Body of pancreas (tissue), 4 donors: ENCODE data around the gene DYRK2. TPM values are rescaled to one million over a fixed set of nuclear protein-coding genes. Genes with fewer than 3 reads are reported as not detected.

ENCODE experiments used
- ATAC-seq: fragments of 150-250 bp; one replicate; pipeline ENCODE4 v1.9.1; 2016
- DNase-seq, 4 donors: peaks; one replicate each; pipeline ENCODE4 v3.0.0-alpha.2; 2019
- H3K27ac ChIP-seq, 4 donors: fragments of 200-600 bp; sonication (generic); 1 replicate in 3 of 4; 2 replicates in 1 of 4; pipeline versions ENCODE4 v1.5.1 to v1.6.1; 2016 to 2019; ENCODE audit warnings: mild to moderate bottlenecking in 1 of 4, mixed read lengths in 1 of 4, moderate library complexity in 1 of 4
- H3K27me3 ChIP-seq, 2 donors: fragments of 200-600 bp; sonication (generic); one replicate each; pipeline ENCODE4 v1.6.0; 2016; ENCODE audit warnings: mild to moderate bottlenecking in 1 of 2
- H3K36me3 ChIP-seq, 2 donors: fragments of 200-600 bp; sonication (generic); replicated peaks in 1 of 2; 2 replicates each; pipeline ENCODE4 v1.5.1; 2016; ENCODE audit warnings: low read depth in 2 of 2; ENCODE audit not compliant: insufficient read depth in 1 of 2
- H3K4me1 ChIP-seq: fragments of 200-600 bp; sonication (generic); one replicate; pipeline ENCODE4 v1.6.0; 2016
- H3K4me3 ChIP-seq, 2 donors: fragments of 200-600 bp; sonication (generic); 1 replicate in 1 of 2; 2 replicates in 1 of 2; pipeline ENCODE4 v1.5.1; 2016 to 2019
- H3K9me3 ChIP-seq, 3 donors: fragments of 200-600 bp; sonication (generic); 1 replicate in 2 of 3; 2 replicates in 1 of 3; pipeline ENCODE4 v1.5.1; 2016
- POLR2A ChIP-seq, 3 donors: fragments of 450-650 bp; IDR thresholded peaks; one replicate each; pipeline ENCODE4 v1.6.1; 2016; ENCODE audit warnings: antibody characterized with exemption in 3 of 3, mild to moderate bottlenecking in 2 of 3
- WGBS, 2 donors: methylation state at CpG; one replicate each; pipeline ENCODE4 v1.1.5; 2017; 5-methylcytosine and 5-hydroxymethylcytosine counted together
- intact Hi-C: fragments of 100-400 bp; cut with DNase I; formaldehyde crosslinking; loops from one replicate; pipeline ENCODE4 v1.15.1; 2023
- total RNA-seq, 2 donors: library from RNA; depleted of rRNA; stranded (reverse); fragments of >200 nt; gene quantifications; one replicate each; pipeline ENCODE4 v1.1.0, GENCODE V29; 2016
- TF ChIP-seq, protein P1 (sequence below), 7 experiments: fragments of 450-650 bp in 4 of 7; fragments of 200-600 bp in 3 of 7; sonication (generic) in 3 of 7; IDR thresholded peaks; one replicate each; pipeline ENCODE4 v1.5.1; 2016 to 2019; ENCODE audit warnings: antibody characterized with exemption in 7 of 7

The DYRK2 gene
- total RNA-seq, 2 donors from 2014 or later, result 15.6 to 19.8 TPM

DNA sequence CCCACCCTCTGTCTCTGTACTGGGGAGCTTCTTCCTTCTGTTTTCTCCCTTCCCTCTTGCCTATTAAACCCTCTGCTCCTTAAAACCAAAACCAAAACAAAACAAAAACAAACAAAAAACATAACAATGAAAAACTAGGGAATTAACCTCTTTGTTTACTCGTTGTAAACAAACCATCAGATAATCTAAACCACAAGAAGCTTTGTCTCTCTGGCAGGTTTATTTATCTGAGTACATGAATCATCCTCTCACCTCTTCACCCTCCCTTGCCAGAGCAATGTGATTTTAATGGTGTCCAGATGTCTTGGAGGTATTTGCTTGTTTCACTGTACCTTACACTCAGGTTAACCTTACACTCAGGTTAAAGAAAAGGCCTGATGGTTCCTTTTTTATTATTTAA lies 66.1 kb downstream of the DYRK2 start:
- H3K27ac ChIP-seq, result no peak overlapping the region
- ATAC-seq, result no peak
- TF ChIP-seq POLR2A (IDR thresholded peaks at IDR 0.05), result no peak
- TF ChIP-seq, protein P1, sequence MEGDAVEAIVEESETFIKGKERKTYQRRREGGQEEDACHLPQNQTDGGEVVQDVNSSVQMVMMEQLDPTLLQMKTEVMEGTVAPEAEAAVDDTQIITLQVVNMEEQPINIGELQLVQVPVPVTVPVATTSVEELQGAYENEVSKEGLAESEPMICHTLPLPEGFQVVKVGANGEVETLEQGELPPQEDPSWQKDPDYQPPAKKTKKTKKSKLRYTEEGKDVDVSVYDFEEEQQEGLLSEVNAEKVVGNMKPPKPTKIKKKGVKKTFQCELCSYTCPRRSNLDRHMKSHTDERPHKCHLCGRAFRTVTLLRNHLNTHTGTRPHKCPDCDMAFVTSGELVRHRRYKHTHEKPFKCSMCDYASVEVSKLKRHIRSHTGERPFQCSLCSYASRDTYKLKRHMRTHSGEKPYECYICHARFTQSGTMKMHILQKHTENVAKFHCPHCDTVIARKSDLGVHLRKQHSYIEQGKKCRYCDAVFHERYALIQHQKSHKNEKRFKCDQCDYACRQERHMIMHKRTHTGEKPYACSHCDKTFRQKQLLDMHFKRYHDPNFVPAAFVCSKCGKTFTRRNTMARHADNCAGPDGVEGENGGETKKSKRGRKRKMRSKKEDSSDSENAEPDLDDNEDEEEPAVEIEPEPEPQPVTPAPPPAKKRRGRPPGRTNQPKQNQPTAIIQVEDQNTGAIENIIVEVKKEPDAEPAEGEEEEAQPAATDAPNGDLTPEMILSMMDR (IDR thresholded peaks at IDR 0.05), result no peak
- intact Hi-C loops, result no loop called here
- H3K4me3 ChIP-seq, result no peak overlapping the region
- no peak for DNase-seq
- peaks cover 15% of the 10 kb centered on the region for H3K4me1 ChIP-seq
- WGBS, 2 donors, result 24 to 30% methylated on average over 1 of the region's 1 CpG
- H3K27me3 ChIP-seq, result no peaks in the 10 kb centered on the region
- H3K9me3 ChIP-seq, result no peaks in the 10 kb centered on the region
- H3K36me3 ChIP-seq, result no peaks in the 10 kb centered on the region
